ACC112 (cell line): ENCODE data around the gene CPA1.

Experiments used
- H2AFZ ChIP-seq: fragments of 200-600 bp; sonication (generic); one replicate; pipeline ENCODE4 v1.6.0; 2017; ENCODE audit warnings: antibody characterized with exemption, low read length; ENCODE audit not compliant: unreplicated experiment
- H3K27ac ChIP-seq: fragments of 200-600 bp; sonication (generic); 2 replicates; pipeline ENCODE4 v1.5.1; 2014; ENCODE audit warnings: low read depth, mild to moderate bottlenecking, antibody characterized with exemption, low read length, moderate library complexity
- H3K27me3 ChIP-seq: fragments of 200-600 bp; sonication (generic); 2 replicates; pipeline ENCODE4 v1.6.1; 2014; ENCODE audit warnings: mild to moderate bottlenecking, antibody characterized with exemption, low read length, moderate library complexity, mixed read lengths; ENCODE audit not compliant: insufficient read depth
- H3K36me3 ChIP-seq: fragments of 200-600 bp; sonication (generic); 2 replicates; pipeline ENCODE4 v1.6.1; 2016; ENCODE audit warnings: mild to moderate bottlenecking, antibody characterized with exemption, low read length, moderate library complexity, mixed read lengths; ENCODE audit not compliant: insufficient read depth
- H3K4me1 ChIP-seq: fragments of 200-600 bp; sonication (generic); one replicate; pipeline ENCODE4 v1.6.1; 2016; ENCODE audit warnings: low read length, mixed read lengths; ENCODE audit not compliant: insufficient read depth, unreplicated experiment, control insufficient read depth
- H3K4me3 ChIP-seq: fragments of 200-600 bp; sonication (generic); 2 replicates; pipeline ENCODE4 v1.5.1; 2014; ENCODE audit warnings: mild to moderate bottlenecking, low read depth, low read length
- H3K79me2 ChIP-seq: fragments of 200-600 bp; sonication (generic); one replicate; pipeline ENCODE4 v1.6.0; 2016; ENCODE audit warnings: low read length; ENCODE audit not compliant: control insufficient read depth, unreplicated experiment, insufficient read depth

The CPA1 gene

DNA sequence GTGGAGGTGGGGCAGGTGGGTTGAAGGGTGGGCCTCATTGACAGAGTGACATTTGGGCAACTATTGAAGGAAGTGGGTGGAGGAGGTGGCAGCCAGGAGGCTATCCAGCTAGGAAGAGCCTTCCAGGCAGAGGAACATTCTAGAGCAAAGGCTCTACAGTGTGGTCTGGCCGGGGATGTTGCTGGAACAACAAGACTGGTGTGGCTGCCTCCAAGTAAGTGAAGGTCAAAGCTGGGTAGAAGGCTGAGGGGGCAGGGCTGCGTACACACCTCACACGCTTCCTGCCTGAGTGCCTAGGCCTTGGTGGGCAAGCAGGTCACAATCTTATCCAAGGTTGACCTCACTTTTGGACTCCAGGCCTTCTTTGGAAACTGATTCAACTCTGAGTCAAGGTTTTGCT, 6.6 kb downstream of the CPA1 start:
- no peaks in the 10 kb centered on the region for H3K27me3 ChIP-seq
- H3K27ac ChIP-seq, result no peak overlapping the region
- H2AFZ ChIP-seq, result no peak overlapping the region

DNA sequence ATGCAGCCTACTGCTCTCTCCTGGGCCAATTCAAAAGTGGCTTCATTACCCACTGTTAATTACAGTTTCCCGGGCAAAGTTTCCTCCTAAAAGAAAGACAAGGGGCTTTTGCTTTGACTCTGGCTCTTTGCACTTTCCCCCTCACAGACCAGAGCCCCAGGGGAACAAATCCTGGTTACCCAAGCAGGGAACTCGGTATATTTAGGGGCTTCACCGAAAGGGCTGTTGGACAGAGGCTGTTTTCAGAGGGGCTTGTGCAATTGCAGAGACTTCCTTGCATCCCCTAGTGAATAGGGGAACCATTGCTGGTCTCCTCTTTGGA, 7.0 kb downstream of the CPA1 start:
- Histone ChIP-seq H3K27ac (no peak overlapping the region), H3K27me3 (no peaks in the 10 kb centered on the region)

More for the DNA sequence above, 6.6 kb downstream of the CPA1 start:
- no peak overlapping the region for H3K4me3 ChIP-seq
- no peaks in the 10 kb centered on the region for H3K36me3 ChIP-seq
- H3K79me2 ChIP-seq, result no peaks in the 10 kb centered on the region
- H3K4me1 ChIP-seq, result peaks cover 4% of the 10 kb centered on the region

DNA sequence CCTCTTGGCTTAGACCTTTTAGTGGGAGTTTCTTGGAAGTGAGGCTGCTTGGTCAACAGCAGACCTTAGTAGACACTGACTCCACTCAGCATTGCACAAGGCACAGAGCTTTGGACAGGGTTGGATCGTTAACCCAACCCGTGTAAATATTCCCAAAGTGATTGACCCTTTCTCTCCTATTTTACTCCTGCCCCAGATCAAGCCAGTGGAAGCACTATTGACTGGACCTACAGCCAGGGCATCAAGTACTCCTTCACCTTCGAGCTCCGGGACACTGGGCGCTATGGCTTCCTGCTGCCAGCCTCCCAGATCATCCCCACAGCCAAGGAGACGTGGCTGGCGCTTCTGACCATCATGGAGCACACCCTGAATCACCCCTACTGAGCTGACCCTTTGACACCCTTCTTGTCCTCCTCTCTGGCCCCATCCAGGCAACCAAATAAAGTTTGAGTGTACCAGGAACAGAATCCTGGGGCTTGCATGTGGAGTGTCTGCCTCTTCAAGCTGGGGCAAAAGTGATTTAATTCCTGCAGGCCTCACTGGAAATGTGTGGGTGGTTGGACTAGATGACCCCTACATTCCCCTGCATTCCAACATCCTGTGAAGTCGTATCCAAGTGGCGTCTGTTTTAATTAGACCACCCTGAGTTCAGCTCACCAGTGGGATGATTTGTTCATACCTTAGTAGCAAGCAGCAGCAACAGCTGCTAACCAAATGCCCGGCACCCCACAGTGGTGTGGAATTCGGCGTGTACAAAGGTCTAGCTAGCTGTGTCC, 7.5 kb downstream of the CPA1 start:
- no peak overlapping the region for H3K27ac ChIP-seq
- H3K36me3 ChIP-seq, result no peaks in the 10 kb centered on the region
- H3K79me2 ChIP-seq, result no peaks in the 10 kb centered on the region
- no peak overlapping the region for H3K4me3 ChIP-seq
- H3K4me1 ChIP-seq, result peaks cover 14% of the 10 kb centered on the region
- H3K27me3 ChIP-seq, result no peaks in the 10 kb centered on the region
- H2AFZ ChIP-seq, result no peak overlapping the region

More for the DNA sequence above, 7.0 kb downstream of the CPA1 start:
- Histone ChIP-seq H3K79me2 (no peaks in the 10 kb centered on the region), H3K36me3 (no peaks in the 10 kb centered on the region), H2AFZ (no peak overlapping the region), H3K4me1 (peaks cover 8% of the 10 kb centered on the region), H3K4me3 (no peak overlapping the region)

DNA sequence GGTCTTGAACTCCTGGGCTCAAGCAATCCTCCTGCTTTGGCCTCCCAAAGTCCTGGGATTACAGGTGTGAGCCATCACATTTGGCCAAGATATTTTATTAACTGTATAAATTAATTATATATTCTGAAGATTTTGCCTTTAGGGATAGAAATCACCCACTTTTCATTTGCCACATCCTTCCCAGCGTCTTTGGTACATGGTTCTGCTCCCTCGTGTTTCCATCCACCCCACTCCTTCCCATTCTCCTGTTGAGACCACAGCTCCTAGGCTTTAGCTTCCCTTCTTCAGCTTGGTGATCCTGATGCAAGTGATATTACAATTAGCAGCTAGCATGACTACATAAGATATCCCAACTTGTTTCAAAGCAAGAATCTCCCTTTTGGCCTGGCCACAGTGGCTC, 8.4 kb downstream of the CPA1 start:
- no peaks in the 10 kb centered on the region for H3K79me2 ChIP-seq
- no peak overlapping the region for H3K4me3 ChIP-seq
- H2AFZ ChIP-seq, result no peak overlapping the region
- no peaks in the 10 kb centered on the region for H3K36me3 ChIP-seq
- no peaks in the 10 kb centered on the region for H3K27me3 ChIP-seq
- H3K4me1 ChIP-seq, result peaks cover 17% of the 10 kb centered on the region
- no peak overlapping the region for H3K27ac ChIP-seq

DNA sequence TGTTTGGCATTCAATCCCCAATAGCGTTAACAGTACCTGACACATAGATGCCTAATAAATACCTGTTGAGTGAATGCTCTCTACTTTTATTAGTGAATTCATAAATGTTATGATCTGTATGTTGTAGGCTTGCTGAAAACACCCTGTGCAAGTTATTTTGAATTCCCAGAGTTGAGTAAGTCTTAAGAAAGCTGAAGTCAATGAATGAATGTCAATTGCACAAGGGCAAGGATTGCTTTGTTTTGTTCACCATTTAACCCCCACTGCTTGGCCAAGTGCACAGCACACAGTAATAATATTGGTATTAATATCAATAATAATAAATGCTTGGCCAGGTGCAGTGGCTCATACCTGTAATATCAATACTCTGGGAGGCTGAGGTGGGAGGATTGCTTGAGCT, 10.2 kb downstream of the CPA1 start:
- H3K79me2 ChIP-seq, result no peaks in the 10 kb centered on the region
- peaks cover 17% of the 10 kb centered on the region for H3K4me1 ChIP-seq
- no peak overlapping the region for H2AFZ ChIP-seq
- no peak overlapping the region for H3K27ac ChIP-seq
- no peaks in the 10 kb centered on the region for H3K36me3 ChIP-seq
- H3K27me3 ChIP-seq, result no peaks in the 10 kb centered on the region
- no peak overlapping the region for H3K4me3 ChIP-seq

DNA sequence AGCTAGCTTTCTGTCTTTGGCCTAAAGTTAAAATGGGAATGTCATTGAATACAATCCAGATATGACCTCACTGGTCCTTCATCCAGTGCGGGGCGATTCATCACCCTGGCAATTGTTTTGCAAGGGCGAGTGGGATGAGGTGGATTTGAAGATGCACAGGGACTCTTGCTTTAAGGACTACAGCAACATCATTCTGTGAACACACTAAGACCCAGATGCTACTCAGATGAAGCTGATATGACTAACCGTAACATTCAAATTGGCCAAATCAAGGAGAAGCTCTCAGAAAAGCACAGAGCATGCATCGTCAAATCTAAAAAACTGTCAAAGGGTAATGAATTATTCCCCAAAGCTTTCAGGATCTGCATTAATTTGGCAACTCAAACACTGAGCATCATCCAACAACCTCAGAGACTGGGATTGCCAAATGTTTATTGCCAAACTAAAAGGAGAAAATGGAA, 12.8 kb downstream of the CPA1 start:
- no peaks in the 10 kb centered on the region for H3K79me2 ChIP-seq
- H3K4me3 ChIP-seq, result no peak overlapping the region
- no peak overlapping the region for H2AFZ ChIP-seq
- H3K4me1 ChIP-seq, result peaks cover 17% of the 10 kb centered on the region
- H3K36me3 ChIP-seq, result peaks cover under 1% of the 10 kb centered on the region; the same call in 1 of the 2 replicates
- peak overlapping the region; percentile 13; the same call in 1 of the 2 replicates for H3K27ac ChIP-seq
- H3K27me3 ChIP-seq, result no peaks in the 10 kb centered on the region

DNA sequence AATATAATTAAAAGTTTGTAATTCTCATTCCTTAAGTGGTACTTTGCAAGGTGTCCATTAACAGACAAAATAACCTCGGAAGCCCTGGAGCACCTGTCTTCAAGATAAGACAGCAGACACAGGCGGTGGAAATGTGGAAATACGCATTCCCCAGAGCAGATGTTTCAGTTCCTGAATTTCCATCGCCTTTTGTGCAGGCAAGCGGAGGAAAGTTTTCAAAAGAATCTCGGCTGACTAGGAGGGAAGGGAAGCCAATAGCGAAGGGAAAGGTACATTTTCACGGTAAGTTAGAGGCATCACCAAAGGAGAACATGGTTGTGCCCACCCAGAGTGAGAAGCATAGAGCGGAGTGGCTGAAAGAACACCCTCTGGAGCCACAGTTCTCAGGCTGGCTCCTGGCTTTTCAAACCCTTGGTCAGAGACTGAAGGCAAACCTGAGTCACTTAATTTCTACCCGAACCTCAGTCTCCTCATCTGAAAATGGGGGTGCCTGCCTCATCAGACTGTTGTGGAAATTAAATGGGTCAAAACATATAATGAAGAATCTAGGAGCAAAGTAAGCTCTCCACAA, 13.6 kb downstream of the CPA1 start:
- Histone ChIP-seq H3K79me2 (no peaks in the 10 kb centered on the region), H3K27ac (no peak overlapping the region), H3K27me3 (no peaks in the 10 kb centered on the region), H3K4me1 (peaks cover 17% of the 10 kb centered on the region), H3K4me3 (no peak overlapping the region), H3K36me3 (peaks cover 8% of the 10 kb centered on the region; the same call in 1 of the 2 replicates), H2AFZ (no peak overlapping the region)

DNA sequence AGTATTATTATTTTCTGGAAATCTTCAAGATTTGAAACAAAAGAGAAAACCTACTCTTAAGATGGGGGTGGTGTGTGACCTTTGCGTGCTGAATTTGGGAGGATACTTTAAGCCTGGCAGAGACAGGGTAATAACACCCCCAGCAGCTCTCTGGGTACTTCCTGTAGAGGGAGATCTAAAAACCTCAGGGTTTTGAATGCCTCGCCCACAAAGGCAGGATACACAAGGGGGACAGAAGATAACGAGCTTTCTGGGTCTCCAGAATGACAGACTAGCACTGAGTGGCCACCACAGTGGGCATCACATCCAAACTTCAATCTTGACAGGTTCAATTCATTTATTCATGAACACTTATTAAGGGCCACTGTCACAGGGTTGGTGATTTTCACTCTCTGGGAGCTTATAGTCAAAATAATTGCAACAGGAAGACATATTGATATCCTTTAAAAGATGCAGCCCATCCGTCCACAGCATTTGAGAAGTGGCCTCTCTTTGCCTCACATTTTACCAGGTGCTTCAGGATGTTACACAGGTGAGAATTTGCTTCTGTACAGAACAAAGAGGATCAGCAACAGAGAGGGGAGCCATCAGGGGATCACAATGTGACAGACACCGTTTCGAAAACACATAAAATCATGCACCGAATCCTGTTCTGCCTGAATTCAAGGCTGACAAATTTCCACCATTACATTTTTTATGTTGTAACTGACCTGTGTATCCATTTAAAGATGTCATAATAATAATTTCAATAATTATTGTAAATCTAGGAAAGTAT, 14.3 kb downstream of the CPA1 start:
- Histone ChIP-seq H2AFZ (no peak overlapping the region), H3K27me3 (no peaks in the 10 kb centered on the region), H3K4me3 (no peak overlapping the region), H3K4me1 (peaks cover 17% of the 10 kb centered on the region), H3K79me2 (no peaks in the 10 kb centered on the region), H3K36me3 (peaks cover 8% of the 10 kb centered on the region; the same call in 1 of the 2 replicates), H3K27ac (no peak overlapping the region)

DNA sequence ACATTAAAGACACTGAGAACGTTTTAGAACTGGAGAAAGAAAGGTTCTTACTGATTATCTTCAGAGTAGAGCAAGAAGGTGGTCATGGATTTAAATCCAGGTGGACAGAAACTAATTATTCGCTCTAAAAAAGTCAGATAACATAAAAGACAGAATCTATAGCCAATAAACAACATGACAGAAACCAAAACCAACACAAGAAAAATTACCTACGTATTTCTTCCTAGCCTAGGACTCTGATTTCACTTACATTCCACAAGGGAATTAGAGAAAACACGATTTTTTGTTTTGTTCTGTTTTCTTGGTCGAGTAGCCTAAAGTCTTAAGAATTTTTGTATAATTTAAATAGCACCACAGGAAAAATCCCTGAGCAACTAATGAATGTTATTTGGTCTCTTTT, 15.1 kb downstream of the CPA1 start:
- Histone ChIP-seq H3K27ac (no peak overlapping the region), H3K4me1 (peaks cover 17% of the 10 kb centered on the region), H3K79me2 (no peaks in the 10 kb centered on the region), H3K4me3 (no peak overlapping the region), H3K27me3 (no peaks in the 10 kb centered on the region), H3K36me3 (peaks cover 8% of the 10 kb centered on the region; the same call in 1 of the 2 replicates), H2AFZ (no peak overlapping the region)

DNA sequence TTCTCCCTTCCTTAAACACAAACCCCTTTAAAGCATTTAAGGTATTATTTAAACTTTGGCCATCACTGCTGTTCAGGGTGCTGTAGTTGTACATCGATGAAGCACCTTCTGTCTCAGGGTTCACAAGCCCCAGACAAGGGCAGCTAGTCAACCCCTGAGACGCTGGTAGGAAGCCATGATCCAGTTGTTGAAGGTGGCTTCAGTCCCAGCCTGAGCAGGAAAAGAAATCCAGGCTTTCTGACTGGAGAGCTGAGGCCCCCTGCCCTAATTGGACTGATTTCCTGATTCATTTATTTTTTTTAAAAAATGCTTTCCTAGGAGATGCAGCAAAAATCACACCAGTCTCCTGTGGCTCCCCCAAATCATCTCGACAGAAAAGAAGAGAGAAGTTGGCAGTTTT, 15.8 kb downstream of the CPA1 start:
- no peak overlapping the region for H2AFZ ChIP-seq
- peaks cover 8% of the 10 kb centered on the region; the same call in 1 of the 2 replicates for H3K36me3 ChIP-seq
- H3K79me2 ChIP-seq, result no peaks in the 10 kb centered on the region
- H3K27ac ChIP-seq, result no peak overlapping the region
- H3K4me1 ChIP-seq, result peaks cover 17% of the 10 kb centered on the region
- H3K27me3 ChIP-seq, result no peaks in the 10 kb centered on the region
- H3K4me3 ChIP-seq, result no peak overlapping the region
